IMR-90 (cell line): ENCODE measurements around the gene LIPE. TPM values are rescaled to one million over a fixed set of nuclear protein-coding genes. Genes with fewer than 3 reads are reported as not detected.
A peak's percentile ranks its signal among the peaks of the same experiment; 100 is the strongest.

Experiments
- ATAC-seq: fragments of 200-7000 bp; cut with Tn5 transposase; 2 replicates; pipeline ENCODE4 v1.9.1; 2020; ENCODE audit warnings: low read depth, mild to moderate bottlenecking, moderate library complexity
- BruUV-seq: library from RNA; stranded (reverse); fragments of 400-500 nt; replicated peaks from 2 replicates; lab custom pipeline; 2021; lab: Mats Ljungman, UMichigan
- CTCF ChIA-PET: fragments of 300-600 bp; formaldehyde crosslinking; extraction: SDS; loops from one replicate; lab custom pipeline; 2021; ENCODE audit warnings: antibody characterized with exemption; lab: Yijun Ruan, JAX
- POLR2A ChIA-PET: fragments of 300-600 bp; sonication (Branson Sonifier 250); formaldehyde crosslinking; loops from one replicate; lab custom pipeline; 2022; ENCODE audit warnings: antibody characterized with exemption; ENCODE audit not compliant: unreplicated experiment; lab: Charles Lee
- DNase-seq: peaks from one replicate; pipeline ENCODE4 v3.0.0; 2013
- H2AFZ ChIP-seq: replicated peaks from 2 replicates; pipeline ENCODE3; 2013; ENCODE audit warnings: low read length, mild to moderate bottlenecking; ENCODE audit not compliant: poor library complexity
- H2AK5ac ChIP-seq: 2 replicates; pipeline ENCODE4 v1.6.1; 2013; ENCODE audit warnings: low read depth, low read length, inconsistent platforms
- H2AK9ac ChIP-seq: replicated peaks from 2 replicates; pipeline ENCODE3; 2013; ENCODE audit warnings: mild to moderate bottlenecking, low read depth, low read length, moderate library complexity; ENCODE audit not compliant: poor library complexity
- H2BK120ac ChIP-seq: 2 replicates; pipeline ENCODE4 v1.6.1; 2013; ENCODE audit warnings: low read depth, low read length, inconsistent platforms
- H2BK15ac ChIP-seq: 3 replicates; pipeline ENCODE4 v1.6.1; 2013; ENCODE audit warnings: low read depth, low read length, inconsistent platforms
- H2BK20ac ChIP-seq: 2 replicates; pipeline ENCODE4 v1.6.1; 2013; ENCODE audit warnings: low read depth, mild to moderate bottlenecking, inconsistent platforms, low read length, moderate library complexity
- H2BK5ac ChIP-seq: 2 replicates; pipeline ENCODE4 v1.6.1; 2013; ENCODE audit warnings: mild to moderate bottlenecking, low read depth, low read length, inconsistent platforms; ENCODE audit not compliant: poor library complexity, severe bottlenecking
- H3K14ac ChIP-seq: replicated peaks from 2 replicates; pipeline ENCODE4 v1.6.1; 2013; ENCODE audit warnings: low read depth, low read length, inconsistent platforms
- H3K18ac ChIP-seq: 2 replicates; pipeline ENCODE4 v1.6.1; 2013; ENCODE audit warnings: low read depth, low read length, control low read depth
- H3K23ac ChIP-seq: 2 replicates; pipeline ENCODE4 v1.6.1; 2013; ENCODE audit warnings: low read depth, low read length, inconsistent platforms
- H3K27ac ChIP-seq: 2 replicates; pipeline ENCODE4 v1.5.1; 2013; ENCODE audit warnings: mild to moderate bottlenecking, control low read depth, low read length; ENCODE audit not compliant: insufficient read depth
- H3K27me3 ChIP-seq: 2 replicates; pipeline ENCODE4 v1.6.1; 2013; ENCODE audit warnings: low read length; ENCODE audit not compliant: control insufficient read depth, insufficient read depth
- H3K36me3 ChIP-seq: 2 replicates; pipeline ENCODE4 v1.6.1; 2013; ENCODE audit warnings: low read length, mixed read lengths; ENCODE audit not compliant: control insufficient read depth, insufficient read depth
- H3K4ac ChIP-seq: 2 replicates; pipeline ENCODE4 v1.6.1; 2013; ENCODE audit warnings: low read depth, low read length, inconsistent platforms
- H3K4me1 ChIP-seq: 2 replicates; pipeline ENCODE4 v1.6.1; 2013; ENCODE audit warnings: low read length, mixed read lengths; ENCODE audit not compliant: control insufficient read depth, insufficient read depth
- H3K4me2 ChIP-seq: 2 replicates; pipeline ENCODE4 v1.6.1; 2013; ENCODE audit warnings: low read depth, mild to moderate bottlenecking, control low read depth, low read length, moderate library complexity
- H3K4me3 ChIP-seq: 2 replicates; pipeline ENCODE4 v1.5.1; 2013; ENCODE audit warnings: low read depth, mild to moderate bottlenecking, control low read depth, low read length, moderate library complexity; ENCODE audit not compliant: insufficient read depth
- H3K56ac ChIP-seq: 2 replicates; pipeline ENCODE4 v1.6.1; 2013; ENCODE audit warnings: low read length, inconsistent platforms; ENCODE audit not compliant: insufficient read depth; ENCODE audit errors: extremely low read depth
- H3K79me1 ChIP-seq, 2 experiments: 2 replicates each; pipeline ENCODE4 v1.6.1; 2013; ENCODE audit warnings: low read length in 2 of 2, inconsistent platforms in 1 of 2, low read depth in 1 of 2
- H3K9ac ChIP-seq: 2 replicates; pipeline ENCODE4 v1.6.1; 2013; ENCODE audit warnings: low read depth, low read length, control low read depth
- H3K9me1 ChIP-seq: 2 replicates; pipeline ENCODE4 v1.6.1; 2013; ENCODE audit warnings: low read length, inconsistent platforms; ENCODE audit not compliant: insufficient read depth
- H3K9me3 ChIP-seq: 2 replicates; pipeline ENCODE4 v1.6.1; 2013; ENCODE audit warnings: low read length; ENCODE audit not compliant: control insufficient read depth, insufficient read depth
- H4K20me1 ChIP-seq: 2 replicates; pipeline ENCODE4 v1.6.1; 2013; ENCODE audit warnings: low read length, inconsistent platforms; ENCODE audit not compliant: insufficient read depth
- H4K5ac ChIP-seq: 2 replicates; pipeline ENCODE4 v1.6.1; 2013; ENCODE audit warnings: mild to moderate bottlenecking, low read depth, low read length, control low read depth
- H4K8ac ChIP-seq, 2 experiments: 2 replicates each; pipeline ENCODE4 v1.6.1; 2013; ENCODE audit warnings: low read depth in 2 of 2, low read length in 2 of 2, control low read depth in 1 of 2, inconsistent platforms in 1 of 2
- H4K91ac ChIP-seq: 2 replicates; pipeline ENCODE4 v1.6.1; 2013; ENCODE audit warnings: low read depth, low read length, inconsistent platforms; ENCODE audit not compliant: insufficient read depth
- BHLHE40 ChIP-seq: fragments of 150-350 bp; IDR thresholded peaks from 2 replicates; pipeline ENCODE4 v1.6.1; 2016; ENCODE audit warnings: mild to moderate bottlenecking, low read depth, low read length
- CEBPB ChIP-seq: IDR thresholded peaks from 2 replicates; pipeline ENCODE4 v1.6.1; 2012; ENCODE audit warnings: low read depth, low read length, improper control_type of control experiment
- FOS ChIP-seq: fragments of 150-350 bp; IDR thresholded peaks from 2 replicates; pipeline ENCODE4 v1.6.1; 2016; ENCODE audit warnings: low read depth, low read length
- RAD21 ChIP-seq: IDR thresholded peaks from 2 replicates; pipeline ENCODE4 v1.6.1; 2012; ENCODE audit warnings: low read length, improper control_type of control experiment
- RFX5 ChIP-seq: IDR thresholded peaks from 2 replicates; pipeline ENCODE4 v1.8.0; 2012; ENCODE audit warnings: low read depth, mild to moderate bottlenecking, low read length, moderate library complexity
- SMC3 ChIP-seq: fragments of 150-350 bp; IDR thresholded peaks from 2 replicates; pipeline ENCODE4 v1.6.1; 2016; ENCODE audit warnings: low read depth, mild to moderate bottlenecking, antibody characterized with exemption, low read length, moderate library complexity
- USF2 ChIP-seq: fragments of 150-350 bp; IDR thresholded peaks from 2 replicates; pipeline ENCODE4 v1.6.1; 2017; ENCODE audit warnings: mild to moderate bottlenecking, antibody characterized with exemption, low read length, low read depth
- WGBS, 2 experiments: methylation state at CpG; one replicate each; pipeline versions ENCODE4 v1.1.5 to v1.1.7; 2013; ENCODE audit warnings: missing lambda C conversion rate in 2 of 2; ENCODE audit not compliant: insufficient read length in 1 of 2; ENCODE audit errors: extremely low coverage in 2 of 2; 5-methylcytosine and 5-hydroxymethylcytosine counted together
- dilution Hi-C: fragments of 300-500 bp; cut with HindIII; formaldehyde crosslinking; loops from one replicate; pipeline ENCODE4 v1.14.3; 2018; ENCODE audit warnings: low sequenced_read_pairs; ENCODE audit not compliant: unreplicated experiment
- in situ Hi-C: fragments of 300-500 bp; cut with MboI; formaldehyde crosslinking; loops from 3 replicates; pipeline ENCODE4 v1.14.3; 2019; ENCODE audit warnings: low sequenced_read_pairs, inconsistent platforms, mixed read lengths
- intact Hi-C: fragments of 100-400 bp; cut with micrococcal nuclease; formaldehyde crosslinking; loops from 2 replicates; pipeline ENCODE4 v1.10.0; 2022
- polyA plus RNA-seq, 3 experiments: library from polyadenylated mRNA; depleted of rRNA; stranded (reverse); fragments of >200 nt; gene quantifications; 2 replicates each; pipeline ENCODE4 v1.2.3, GENCODE V29; 2012; ENCODE audit warnings: low replicate concordance in 1 of 3
- total RNA-seq: library from RNA; depleted of rRNA; stranded (reverse); fragments of >200 nt; gene quantifications from 2 replicates; pipeline ENCODE4 v1.2.3, GENCODE V29; 2012
- TF ChIP-seq, protein P1 (sequence below): conservative IDR thresholded peaks from 2 replicates; pipeline ENCODE4 v1.5.1; 2012; ENCODE audit warnings: mild to moderate bottlenecking, low read depth, low read length, improper control_type of control experiment

LIPE gene
- total and polyA plus RNA-seq, 2 of the 4 experiments (the other 2 are of a cell fraction): 1.1 to 5.4 TPM

GRCh38 chr19:42471554-42472249, 44.5 kb upstream of the LIPE start:
- in situ Hi-C loops (no loop called here), dilution Hi-C loops (no loop called here), intact Hi-C loops (no loop called here)
- WGBS, 2 experiments: 50% methylated on average over 6 of the region's 7 CpGs; no CpG with 5 or more reads in 1 of the 2 experiments
- Histone ChIP-seq H3K27me3 (peaks cover 23% of the 10 kb centered on the region), H2AK5ac (no peak overlapping the region), H2AK9ac (no peak overlapping the region), H3K18ac (no peak overlapping the region), H3K4me2 (no peak overlapping the region), H3K14ac (no peak overlapping the region), H3K56ac (no peak overlapping the region), H3K23ac (no peak overlapping the region), H4K8ac (no peak overlapping the region), H2BK120ac (no peak overlapping the region), H2BK5ac (no peak overlapping the region), H2AFZ (no peak overlapping the region), H4K5ac (no peak overlapping the region), H4K91ac (no peak overlapping the region), H3K4me3 (no peak overlapping the region), H3K9ac (no peak overlapping the region), H3K4ac (no peak overlapping the region), H2BK20ac (no peak overlapping the region), H3K27ac (no peak overlapping the region), H2BK15ac (no peak overlapping the region), H3K36me3 (no peaks in the 10 kb centered on the region), H3K9me3 (no peaks in the 10 kb centered on the region), H3K79me1 (no peaks in the 10 kb centered on the region), H3K9me1 (peaks cover 4% of the 10 kb centered on the region; the same call in 1 of the 2 replicates), H3K4me1 (peaks cover 3% of the 10 kb centered on the region; the same call in 1 of the 2 replicates), H4K20me1 (no peaks in the 10 kb centered on the region)
- no peak for TF ChIP-seq BHLHE40
- no peak for TF ChIP-seq RFX5
- TF ChIP-seq USF2: no peak
- TF ChIP-seq FOS: no peak
- no peak for TF ChIP-seq SMC3
- TF ChIP-seq, protein P1, sequence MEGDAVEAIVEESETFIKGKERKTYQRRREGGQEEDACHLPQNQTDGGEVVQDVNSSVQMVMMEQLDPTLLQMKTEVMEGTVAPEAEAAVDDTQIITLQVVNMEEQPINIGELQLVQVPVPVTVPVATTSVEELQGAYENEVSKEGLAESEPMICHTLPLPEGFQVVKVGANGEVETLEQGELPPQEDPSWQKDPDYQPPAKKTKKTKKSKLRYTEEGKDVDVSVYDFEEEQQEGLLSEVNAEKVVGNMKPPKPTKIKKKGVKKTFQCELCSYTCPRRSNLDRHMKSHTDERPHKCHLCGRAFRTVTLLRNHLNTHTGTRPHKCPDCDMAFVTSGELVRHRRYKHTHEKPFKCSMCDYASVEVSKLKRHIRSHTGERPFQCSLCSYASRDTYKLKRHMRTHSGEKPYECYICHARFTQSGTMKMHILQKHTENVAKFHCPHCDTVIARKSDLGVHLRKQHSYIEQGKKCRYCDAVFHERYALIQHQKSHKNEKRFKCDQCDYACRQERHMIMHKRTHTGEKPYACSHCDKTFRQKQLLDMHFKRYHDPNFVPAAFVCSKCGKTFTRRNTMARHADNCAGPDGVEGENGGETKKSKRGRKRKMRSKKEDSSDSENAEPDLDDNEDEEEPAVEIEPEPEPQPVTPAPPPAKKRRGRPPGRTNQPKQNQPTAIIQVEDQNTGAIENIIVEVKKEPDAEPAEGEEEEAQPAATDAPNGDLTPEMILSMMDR: no peak
- TF ChIP-seq CEBPB: no peak
- no peak for TF ChIP-seq RAD21
- no peak for ATAC-seq
- no TSS peak for BruUV-seq
- POLR2A ChIA-PET: no interaction called here
- CTCF ChIA-PET: no interaction called here
- peak; percentile 5 for DNase-seq
